Lower leg skin (tissue), 3 donors: ENCODE measurements around the gene NUAK1.

ENCODE experiments used
- POLR2A ChIP-seq, 2 donors: fragments of 450-650 bp; IDR thresholded peaks; one replicate each; pipeline ENCODE4 v1.6.1; 2016 to 2017; ENCODE audit warnings: antibody characterized with exemption in 2 of 2, mild to moderate bottlenecking in 1 of 2, moderate library complexity in 1 of 2
- TF ChIP-seq, protein P1 (sequence below), 3 donors: fragments of 450-650 bp; IDR thresholded peaks; one replicate each; pipeline ENCODE4 v1.5.1; 2016; ENCODE audit warnings: antibody characterized with exemption in 3 of 3, mild to moderate bottlenecking in 3 of 3, moderate library complexity in 2 of 3

DNA sequence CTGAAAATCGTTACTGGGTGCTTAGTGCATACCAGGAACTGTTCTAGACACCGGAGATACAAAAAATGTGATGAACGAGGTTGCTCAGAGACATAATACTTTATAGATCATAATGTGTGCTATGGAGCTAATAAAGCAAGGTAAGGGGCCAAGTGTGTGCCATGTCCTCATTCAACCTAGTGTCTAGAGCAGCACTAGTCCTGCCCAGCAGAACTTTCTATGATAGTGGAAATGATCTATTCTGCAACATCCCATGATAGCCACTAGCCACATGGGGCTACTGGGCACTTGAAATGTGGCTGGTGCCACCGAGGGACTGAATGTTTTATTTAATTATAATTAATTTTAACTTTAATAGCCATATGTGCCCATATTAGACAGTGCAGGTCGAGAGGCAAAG, 15.6 kb downstream of the NUAK1 start:
- TF ChIP-seq, protein P1, sequence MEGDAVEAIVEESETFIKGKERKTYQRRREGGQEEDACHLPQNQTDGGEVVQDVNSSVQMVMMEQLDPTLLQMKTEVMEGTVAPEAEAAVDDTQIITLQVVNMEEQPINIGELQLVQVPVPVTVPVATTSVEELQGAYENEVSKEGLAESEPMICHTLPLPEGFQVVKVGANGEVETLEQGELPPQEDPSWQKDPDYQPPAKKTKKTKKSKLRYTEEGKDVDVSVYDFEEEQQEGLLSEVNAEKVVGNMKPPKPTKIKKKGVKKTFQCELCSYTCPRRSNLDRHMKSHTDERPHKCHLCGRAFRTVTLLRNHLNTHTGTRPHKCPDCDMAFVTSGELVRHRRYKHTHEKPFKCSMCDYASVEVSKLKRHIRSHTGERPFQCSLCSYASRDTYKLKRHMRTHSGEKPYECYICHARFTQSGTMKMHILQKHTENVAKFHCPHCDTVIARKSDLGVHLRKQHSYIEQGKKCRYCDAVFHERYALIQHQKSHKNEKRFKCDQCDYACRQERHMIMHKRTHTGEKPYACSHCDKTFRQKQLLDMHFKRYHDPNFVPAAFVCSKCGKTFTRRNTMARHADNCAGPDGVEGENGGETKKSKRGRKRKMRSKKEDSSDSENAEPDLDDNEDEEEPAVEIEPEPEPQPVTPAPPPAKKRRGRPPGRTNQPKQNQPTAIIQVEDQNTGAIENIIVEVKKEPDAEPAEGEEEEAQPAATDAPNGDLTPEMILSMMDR (IDR thresholded peaks at IDR 0.05) = no peak
- no peak for TF ChIP-seq POLR2A (IDR thresholded peaks at IDR 0.05)
